VCaP (cell line): ENCODE measurements around the gene LRIG1.

Experiments used
- H3K27ac ChIP-seq: fragments of 450-650 bp; 2 replicates; pipeline ENCODE4 v1.5.1; 2017
- TF ChIP-seq, protein P1 (sequence below): fragments of 450-650 bp; conservative IDR thresholded peaks from 2 replicates; pipeline ENCODE4 v1.5.1; 2017; ENCODE audit warnings: mild to moderate bottlenecking, moderate library complexity

LRIG1 gene

GRCh38 chr3:66413151-66413751 is 87.6 kb downstream of the LRIG1 start:
- H3K27ac ChIP-seq = no peak overlapping the region
- TF ChIP-seq, protein P1, sequence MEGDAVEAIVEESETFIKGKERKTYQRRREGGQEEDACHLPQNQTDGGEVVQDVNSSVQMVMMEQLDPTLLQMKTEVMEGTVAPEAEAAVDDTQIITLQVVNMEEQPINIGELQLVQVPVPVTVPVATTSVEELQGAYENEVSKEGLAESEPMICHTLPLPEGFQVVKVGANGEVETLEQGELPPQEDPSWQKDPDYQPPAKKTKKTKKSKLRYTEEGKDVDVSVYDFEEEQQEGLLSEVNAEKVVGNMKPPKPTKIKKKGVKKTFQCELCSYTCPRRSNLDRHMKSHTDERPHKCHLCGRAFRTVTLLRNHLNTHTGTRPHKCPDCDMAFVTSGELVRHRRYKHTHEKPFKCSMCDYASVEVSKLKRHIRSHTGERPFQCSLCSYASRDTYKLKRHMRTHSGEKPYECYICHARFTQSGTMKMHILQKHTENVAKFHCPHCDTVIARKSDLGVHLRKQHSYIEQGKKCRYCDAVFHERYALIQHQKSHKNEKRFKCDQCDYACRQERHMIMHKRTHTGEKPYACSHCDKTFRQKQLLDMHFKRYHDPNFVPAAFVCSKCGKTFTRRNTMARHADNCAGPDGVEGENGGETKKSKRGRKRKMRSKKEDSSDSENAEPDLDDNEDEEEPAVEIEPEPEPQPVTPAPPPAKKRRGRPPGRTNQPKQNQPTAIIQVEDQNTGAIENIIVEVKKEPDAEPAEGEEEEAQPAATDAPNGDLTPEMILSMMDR = no peak

DNA sequence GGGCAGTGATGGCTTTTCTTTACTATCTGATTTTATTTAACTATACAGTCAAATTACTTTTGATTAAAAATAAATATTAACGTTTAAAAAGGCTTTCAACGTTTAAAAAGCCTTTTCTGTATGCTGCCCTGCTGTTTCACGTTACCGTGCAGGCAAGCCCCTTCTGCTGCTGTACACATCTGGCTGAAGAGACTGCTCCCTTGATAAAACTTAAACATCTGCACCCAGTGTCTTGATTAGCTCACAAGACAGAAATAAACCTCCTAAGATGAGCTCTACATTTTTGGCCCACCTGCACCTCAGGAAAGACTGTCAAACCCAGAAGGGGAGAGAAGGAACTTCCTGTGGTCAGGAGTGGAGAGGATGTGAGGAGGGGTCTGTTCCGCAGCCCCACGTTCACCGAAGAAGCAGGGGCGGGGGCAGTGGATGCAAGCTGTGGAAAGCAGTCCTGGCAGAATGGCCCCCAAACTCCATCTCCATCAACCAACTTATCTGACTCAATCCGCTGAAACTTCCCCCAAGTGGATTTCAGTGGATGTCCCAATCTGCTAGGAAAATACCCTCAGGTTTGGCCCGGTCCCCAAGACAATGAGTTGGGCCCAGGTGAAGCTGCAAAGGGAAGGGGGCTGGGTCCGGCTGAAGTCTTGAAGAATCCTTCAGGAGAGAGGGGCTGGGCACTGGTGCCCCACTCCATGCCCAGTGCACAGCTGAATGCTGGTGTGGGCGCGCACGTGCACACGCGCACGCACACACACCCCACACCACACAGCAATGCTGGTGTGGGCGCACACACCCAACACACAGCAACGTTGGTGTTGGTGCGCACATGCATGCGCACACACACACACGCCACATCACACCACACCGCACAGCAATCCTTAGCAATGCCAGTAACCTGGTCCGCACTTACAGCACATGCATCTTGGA is 88.6 kb downstream of the LRIG1 start:
- TF ChIP-seq, protein P1 = no peak
- no peak overlapping the region for H3K27ac ChIP-seq

- TF ChIP-seq, protein P1 = no peak
- H3K27ac ChIP-seq = no peak overlapping the region
Measured at GRCh38 chr3:66411474-66411873, 89.3 kb downstream of the LRIG1 start.

DNA sequence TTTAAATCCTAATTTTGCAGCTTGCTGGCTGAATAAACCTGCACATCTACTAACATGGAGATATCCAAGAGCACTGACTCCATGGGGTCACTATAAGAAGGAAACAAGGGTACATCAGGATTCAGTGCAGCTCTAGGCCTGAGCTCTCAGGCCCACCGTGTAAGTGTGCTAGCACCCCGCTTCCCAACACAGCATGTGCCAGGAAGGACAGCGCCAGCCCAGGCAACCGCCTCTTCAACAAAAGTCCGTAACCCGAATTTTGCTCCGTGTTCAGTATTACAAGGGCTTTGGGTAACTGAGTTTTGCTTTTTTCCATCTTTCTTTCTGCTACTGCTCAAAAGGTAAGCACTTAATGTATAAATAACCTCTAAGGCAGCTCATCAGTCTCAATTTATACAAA is 89.8 kb downstream of the LRIG1 start:
- TF ChIP-seq, protein P1 = no peak
- no peak overlapping the region for H3K27ac ChIP-seq

- TF ChIP-seq, protein P1 = no peak
Measured at GRCh38 chr3:66409771-66410754, 90.8 kb downstream of the LRIG1 start.

DNA sequence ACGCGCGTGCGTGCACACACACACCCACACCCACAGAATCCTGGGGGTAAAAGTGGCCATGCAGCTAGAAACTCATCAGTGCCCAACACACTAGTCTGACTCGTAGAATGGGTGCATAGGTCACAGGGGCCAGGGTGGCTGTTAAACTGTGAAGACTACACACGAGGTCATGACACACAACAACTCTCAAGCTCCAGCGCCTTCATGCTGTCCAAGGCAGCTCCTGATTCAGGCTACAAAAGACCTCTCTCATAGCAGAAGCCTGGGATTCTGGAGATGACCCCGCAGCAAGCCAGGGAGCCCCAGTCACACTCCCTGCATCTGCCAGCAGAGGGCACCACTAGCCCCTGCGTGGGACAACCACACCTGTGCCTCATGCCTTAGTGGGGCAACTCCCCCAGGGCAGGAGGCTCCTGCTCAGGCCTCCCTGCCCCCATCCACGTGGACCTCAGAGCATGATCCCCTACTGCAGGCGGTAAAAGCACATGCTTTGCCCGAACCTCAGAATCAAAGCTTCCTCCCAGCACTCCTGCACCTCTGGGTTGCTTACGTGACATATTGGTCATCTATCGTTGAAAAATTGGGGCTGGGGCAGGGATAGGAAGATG is 93.1 kb downstream of the LRIG1 start:
- peak overlapping the region; percentile 62 for H3K27ac ChIP-seq
- TF ChIP-seq, protein P1 = peak; percentile 97

More at GRCh38 chr3:66409771-66410754, 90.8 kb downstream of the LRIG1 start:
- H3K27ac ChIP-seq = no peak overlapping the region
